ENCODE measurements around the gene WDR17.

DNA sequence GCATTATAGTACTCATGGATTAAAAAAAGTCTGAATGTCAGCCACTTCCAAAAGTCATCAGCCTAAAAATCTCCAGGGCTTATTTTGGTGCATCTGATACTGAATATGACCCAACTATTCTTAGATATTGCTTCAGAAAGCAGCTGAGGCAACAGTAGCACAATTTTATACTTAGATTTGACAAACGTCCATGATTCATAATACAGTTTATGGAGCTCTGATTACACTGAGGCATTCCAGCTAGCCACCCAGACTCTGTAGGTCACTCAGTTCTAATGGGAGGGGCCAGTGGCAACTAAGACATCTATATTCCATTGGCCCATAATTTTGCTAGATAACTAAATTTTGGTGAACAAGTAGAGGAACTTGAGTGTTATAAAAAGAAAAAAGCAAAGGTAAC is 119.4 kb downstream of the WDR17 start:
- TF ChIP-seq POLR2A (IDR thresholded peaks at IDR 0.05), result no peak
- TF ChIP-seq, protein P1, sequence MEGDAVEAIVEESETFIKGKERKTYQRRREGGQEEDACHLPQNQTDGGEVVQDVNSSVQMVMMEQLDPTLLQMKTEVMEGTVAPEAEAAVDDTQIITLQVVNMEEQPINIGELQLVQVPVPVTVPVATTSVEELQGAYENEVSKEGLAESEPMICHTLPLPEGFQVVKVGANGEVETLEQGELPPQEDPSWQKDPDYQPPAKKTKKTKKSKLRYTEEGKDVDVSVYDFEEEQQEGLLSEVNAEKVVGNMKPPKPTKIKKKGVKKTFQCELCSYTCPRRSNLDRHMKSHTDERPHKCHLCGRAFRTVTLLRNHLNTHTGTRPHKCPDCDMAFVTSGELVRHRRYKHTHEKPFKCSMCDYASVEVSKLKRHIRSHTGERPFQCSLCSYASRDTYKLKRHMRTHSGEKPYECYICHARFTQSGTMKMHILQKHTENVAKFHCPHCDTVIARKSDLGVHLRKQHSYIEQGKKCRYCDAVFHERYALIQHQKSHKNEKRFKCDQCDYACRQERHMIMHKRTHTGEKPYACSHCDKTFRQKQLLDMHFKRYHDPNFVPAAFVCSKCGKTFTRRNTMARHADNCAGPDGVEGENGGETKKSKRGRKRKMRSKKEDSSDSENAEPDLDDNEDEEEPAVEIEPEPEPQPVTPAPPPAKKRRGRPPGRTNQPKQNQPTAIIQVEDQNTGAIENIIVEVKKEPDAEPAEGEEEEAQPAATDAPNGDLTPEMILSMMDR (IDR thresholded peaks at IDR 0.05), result no peak
